Measurements from ENCODE around the gene DNER. TPM values are rescaled to one million over a fixed set of nuclear protein-coding genes. Genes with fewer than 3 reads are reported as not detected.

DNER gene
- total RNA-seq, 3 donors from 2014 or later = 1.3 to 2.6 (median 1.6) TPM

DNA sequence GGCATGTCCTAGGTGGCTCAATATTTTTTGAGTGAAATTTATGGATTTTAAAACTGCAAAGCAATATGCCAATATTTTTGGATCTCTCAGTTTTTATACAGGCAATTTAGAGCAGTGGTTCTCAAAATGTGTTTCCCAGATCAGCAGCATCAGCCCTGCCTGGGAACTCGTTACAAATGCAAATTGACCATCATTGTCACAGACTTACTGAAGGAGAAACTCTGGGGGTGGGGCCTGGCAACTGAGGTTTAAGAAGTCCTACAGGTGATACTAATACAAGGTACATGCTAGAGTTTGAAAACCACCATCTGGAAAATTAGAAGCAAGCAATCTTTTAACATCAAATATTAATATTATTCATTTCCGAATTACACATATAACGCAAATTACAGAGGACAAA is 227.7 kb downstream of the DNER start:
- no peak for DNase-seq (ENCODE audit: low spot score in 2 of 2)
- intact Hi-C loops (cut with DNase I; ENCODE audit: low total_unique reads) = no loop called here
- no peak overlapping the region for H3K4me3 ChIP-seq
- no peaks in the 10 kb centered on the region for H3K27me3 ChIP-seq
- H3K36me3 ChIP-seq = no peaks in the 10 kb centered on the region
- no peak overlapping the region for H3K27ac ChIP-seq
- TF ChIP-seq, protein P1, sequence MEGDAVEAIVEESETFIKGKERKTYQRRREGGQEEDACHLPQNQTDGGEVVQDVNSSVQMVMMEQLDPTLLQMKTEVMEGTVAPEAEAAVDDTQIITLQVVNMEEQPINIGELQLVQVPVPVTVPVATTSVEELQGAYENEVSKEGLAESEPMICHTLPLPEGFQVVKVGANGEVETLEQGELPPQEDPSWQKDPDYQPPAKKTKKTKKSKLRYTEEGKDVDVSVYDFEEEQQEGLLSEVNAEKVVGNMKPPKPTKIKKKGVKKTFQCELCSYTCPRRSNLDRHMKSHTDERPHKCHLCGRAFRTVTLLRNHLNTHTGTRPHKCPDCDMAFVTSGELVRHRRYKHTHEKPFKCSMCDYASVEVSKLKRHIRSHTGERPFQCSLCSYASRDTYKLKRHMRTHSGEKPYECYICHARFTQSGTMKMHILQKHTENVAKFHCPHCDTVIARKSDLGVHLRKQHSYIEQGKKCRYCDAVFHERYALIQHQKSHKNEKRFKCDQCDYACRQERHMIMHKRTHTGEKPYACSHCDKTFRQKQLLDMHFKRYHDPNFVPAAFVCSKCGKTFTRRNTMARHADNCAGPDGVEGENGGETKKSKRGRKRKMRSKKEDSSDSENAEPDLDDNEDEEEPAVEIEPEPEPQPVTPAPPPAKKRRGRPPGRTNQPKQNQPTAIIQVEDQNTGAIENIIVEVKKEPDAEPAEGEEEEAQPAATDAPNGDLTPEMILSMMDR (IDR thresholded peaks at IDR 0.05) = no peak
- TF ChIP-seq POLR2AphosphoS5 (IDR thresholded peaks at IDR 0.05) (no peak), POLR2A (IDR thresholded peaks at IDR 0.05) (no peak)
- no peaks in the 10 kb centered on the region for H3K4me1 ChIP-seq
- H3K9me3 ChIP-seq = peaks cover 0 to 17% of the 10 kb centered on the region in 2 donors

DNA sequence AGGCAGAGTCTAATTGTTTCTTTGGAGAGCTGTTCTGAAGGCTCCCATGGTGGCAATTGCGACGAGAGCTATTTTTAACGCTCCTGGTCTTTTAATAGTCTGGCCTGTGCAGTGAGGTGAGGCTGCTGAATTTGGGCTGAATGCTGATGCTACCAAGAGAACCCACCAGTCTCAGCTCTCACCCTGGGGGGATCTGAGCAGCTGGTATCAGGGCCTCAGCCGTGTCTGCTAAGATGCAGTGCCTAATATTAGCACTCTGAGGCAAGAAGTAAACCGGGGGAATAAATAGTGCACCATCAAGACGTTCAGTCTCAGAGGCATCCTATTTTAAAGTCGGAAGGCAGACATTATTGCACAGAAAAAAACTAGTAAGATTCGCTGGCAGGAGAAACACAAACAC is 228.5 kb downstream of the DNER start:
- Histone ChIP-seq H3K36me3 (no peaks in the 10 kb centered on the region), H3K9me3 (peaks cover 0 to 11% of the 10 kb centered on the region in 2 donors), H3K4me1 (no peaks in the 10 kb centered on the region), H3K27me3 (no peaks in the 10 kb centered on the region), H3K4me3 (no peak overlapping the region), H3K27ac (no peak overlapping the region)
- intact Hi-C loops (cut with DNase I; ENCODE audit: low total_unique reads) = no loop called here
- DNase-seq (ENCODE audit: low spot score in 2 of 2) = no peak
- TF ChIP-seq POLR2A (IDR thresholded peaks at IDR 0.05) (no peak), POLR2AphosphoS5 (IDR thresholded peaks at IDR 0.05) (no peak)
- TF ChIP-seq, protein P1 (IDR thresholded peaks at IDR 0.05) = no peak

DNA sequence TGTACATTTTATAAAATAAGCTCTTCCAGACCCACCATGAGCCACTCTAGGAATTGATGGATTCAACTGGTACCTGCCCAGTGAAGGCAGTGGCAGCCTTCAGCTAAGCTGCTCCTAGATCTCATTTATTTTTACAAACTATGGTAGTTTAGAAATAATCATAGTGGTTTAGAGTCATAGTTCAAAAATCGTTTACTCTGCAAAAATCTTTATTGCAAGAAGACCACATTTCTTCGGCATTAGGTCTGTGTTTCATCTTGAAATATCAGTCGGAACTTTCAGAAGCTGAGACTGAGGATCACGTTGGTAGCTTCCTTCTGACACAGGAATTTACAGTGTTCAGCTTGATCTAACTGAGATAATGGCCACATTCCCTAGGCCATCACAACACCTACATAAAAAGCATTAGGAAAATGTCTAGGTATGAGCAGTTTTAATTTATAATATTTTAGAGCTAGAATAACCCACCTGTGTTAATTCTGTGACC is 237.0 kb downstream of the DNER start:
- Histone ChIP-seq H3K4me1 (no peaks in the 10 kb centered on the region), H3K9me3 (no peaks in the 10 kb centered on the region), H3K4me3 (no peak overlapping the region), H3K27me3 (no peaks in the 10 kb centered on the region), H3K27ac (no peak overlapping the region), H3K36me3 (no peaks in the 10 kb centered on the region)
- TF ChIP-seq POLR2AphosphoS5 (IDR thresholded peaks at IDR 0.05) = no peak
- TF ChIP-seq, protein P1 (IDR thresholded peaks at IDR 0.05) = no peak
- no peak for TF ChIP-seq POLR2A (IDR thresholded peaks at IDR 0.05)
- no peak for DNase-seq (ENCODE audit: low spot score in 2 of 2)
- intact Hi-C loops (cut with DNase I; ENCODE audit: low total_unique reads) = no loop called here

DNA sequence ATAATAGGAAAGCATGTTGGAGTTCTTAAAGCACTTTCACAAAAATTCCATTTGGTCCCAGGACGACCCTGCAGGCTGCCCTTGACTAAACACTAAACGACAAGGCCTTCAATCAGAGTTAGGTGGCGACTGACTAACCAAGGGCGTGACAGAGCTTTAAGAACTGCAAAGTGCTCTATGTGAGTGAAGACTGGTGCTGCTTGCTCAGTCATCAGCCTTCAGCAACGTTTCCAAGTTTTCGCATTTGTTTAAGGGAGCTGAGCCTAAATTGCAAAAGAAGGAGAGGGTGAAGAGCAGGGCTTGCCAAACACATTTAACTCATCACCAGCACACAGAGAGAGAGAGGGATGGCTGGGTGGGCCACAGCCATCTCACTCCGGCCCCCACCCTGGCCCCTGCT is 238.6 kb downstream of the DNER start:
- H3K36me3 ChIP-seq = no peaks in the 10 kb centered on the region
- H3K9me3 ChIP-seq = no peaks in the 10 kb centered on the region
- no peaks in the 10 kb centered on the region for H3K4me1 ChIP-seq
- TF ChIP-seq POLR2AphosphoS5 (IDR thresholded peaks at IDR 0.05) (no peak), POLR2A (IDR thresholded peaks at IDR 0.05) (no peak)
- TF ChIP-seq, protein P1 (IDR thresholded peaks at IDR 0.05) = no peak
- no peak overlapping the region for H3K27ac ChIP-seq
- no peak for DNase-seq (ENCODE audit: low spot score in 2 of 2)
- H3K4me3 ChIP-seq = no peak overlapping the region
- H3K27me3 ChIP-seq = no peaks in the 10 kb centered on the region
- intact Hi-C loops (cut with DNase I; ENCODE audit: low total_unique reads) = no loop called here

DNA sequence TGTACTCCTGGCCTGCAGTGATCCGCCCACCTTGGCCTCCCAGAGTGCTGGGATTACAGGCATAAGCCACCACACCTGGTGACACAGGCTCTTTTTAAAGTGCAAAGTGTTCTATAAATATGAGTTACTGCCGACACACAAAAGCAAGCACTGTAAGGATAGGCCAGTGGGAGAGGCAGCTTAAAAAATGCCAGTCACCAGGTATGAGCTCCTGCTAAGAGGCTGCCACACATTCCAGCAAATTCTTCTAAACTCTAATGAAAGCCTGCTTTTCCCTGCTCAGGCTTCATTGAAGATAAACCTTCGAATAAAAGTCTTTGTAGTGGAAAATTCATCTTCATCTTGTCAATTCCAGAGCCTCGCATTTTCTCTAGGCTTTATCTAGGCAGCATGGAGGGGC is 240.2 kb downstream of the DNER start:
- TF ChIP-seq POLR2A (IDR thresholded peaks at IDR 0.05) = no peak
- TF ChIP-seq, protein P1 (IDR thresholded peaks at IDR 0.05) = no peak
- no peak for TF ChIP-seq POLR2AphosphoS5 (IDR thresholded peaks at IDR 0.05)
- no peak overlapping the region for H3K4me3 ChIP-seq
- no peaks in the 10 kb centered on the region for H3K4me1 ChIP-seq
- no peak overlapping the region for H3K27ac ChIP-seq
- DNase-seq (ENCODE audit: low spot score in 2 of 2) = no peak
- H3K27me3 ChIP-seq = no peaks in the 10 kb centered on the region
- H3K36me3 ChIP-seq = no peaks in the 10 kb centered on the region
- no peaks in the 10 kb centered on the region for H3K9me3 ChIP-seq
- intact Hi-C loops (cut with DNase I; ENCODE audit: low total_unique reads) = no loop called here

All from breast epithelium (tissue), 4 donors.